ENCODE data around the gene STAC2.
A peak's percentile ranks its signal among the peaks of the same experiment; 100 is the strongest.
"Not testable (repeated sequence)": the region's sequence is repeated elsewhere in the genome, so short reads cannot be mapped to it uniquely, and the experiment has no call there.

Gene STAC2, protein sequence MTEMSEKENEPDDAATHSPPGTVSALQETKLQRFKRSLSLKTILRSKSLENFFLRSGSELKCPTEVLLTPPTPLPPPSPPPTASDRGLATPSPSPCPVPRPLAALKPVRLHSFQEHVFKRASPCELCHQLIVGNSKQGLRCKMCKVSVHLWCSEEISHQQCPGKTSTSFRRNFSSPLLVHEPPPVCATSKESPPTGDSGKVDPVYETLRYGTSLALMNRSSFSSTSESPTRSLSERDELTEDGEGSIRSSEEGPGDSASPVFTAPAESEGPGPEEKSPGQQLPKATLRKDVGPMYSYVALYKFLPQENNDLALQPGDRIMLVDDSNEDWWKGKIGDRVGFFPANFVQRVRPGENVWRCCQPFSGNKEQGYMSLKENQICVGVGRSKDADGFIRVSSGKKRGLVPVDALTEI

DNA sequence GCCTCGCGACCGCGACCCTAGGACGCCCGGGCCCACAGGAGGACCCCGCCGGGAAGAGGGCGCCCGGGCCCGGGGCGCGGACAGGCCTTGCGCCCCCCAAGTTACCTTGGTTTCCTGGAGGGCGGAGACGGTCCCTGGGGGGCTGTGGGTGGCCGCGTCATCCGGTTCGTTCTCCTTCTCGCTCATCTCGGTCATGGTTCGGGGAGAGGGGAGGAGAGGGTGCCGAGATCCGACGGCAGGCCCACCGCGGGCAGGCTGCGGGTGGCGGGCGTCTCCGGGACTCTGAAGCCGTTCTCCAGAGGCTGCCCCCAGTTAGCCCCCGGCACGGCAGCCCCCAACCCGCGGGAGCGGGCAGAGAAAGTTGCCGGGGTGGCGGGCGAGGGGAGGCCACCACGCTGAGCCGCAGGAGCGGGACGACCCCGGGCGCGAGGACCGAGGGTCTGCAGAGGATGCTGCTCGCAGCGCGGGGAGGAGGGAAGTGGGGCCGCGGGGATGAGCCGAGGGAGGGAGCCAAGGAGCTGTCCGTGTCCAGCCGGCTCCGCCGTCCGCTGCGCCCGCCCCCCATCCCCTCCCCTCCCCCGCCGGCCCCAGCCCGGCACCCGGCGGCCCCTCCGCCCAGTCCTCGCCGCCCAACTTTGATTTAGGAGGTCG is at the start of gene STAC2:
STAC2 (minus strand) TSS at position 638 of the 651 bp plus-strand sequence; CDS start at position 195, 443 bp downstream.
- no peak for DNase-seq

DNA sequence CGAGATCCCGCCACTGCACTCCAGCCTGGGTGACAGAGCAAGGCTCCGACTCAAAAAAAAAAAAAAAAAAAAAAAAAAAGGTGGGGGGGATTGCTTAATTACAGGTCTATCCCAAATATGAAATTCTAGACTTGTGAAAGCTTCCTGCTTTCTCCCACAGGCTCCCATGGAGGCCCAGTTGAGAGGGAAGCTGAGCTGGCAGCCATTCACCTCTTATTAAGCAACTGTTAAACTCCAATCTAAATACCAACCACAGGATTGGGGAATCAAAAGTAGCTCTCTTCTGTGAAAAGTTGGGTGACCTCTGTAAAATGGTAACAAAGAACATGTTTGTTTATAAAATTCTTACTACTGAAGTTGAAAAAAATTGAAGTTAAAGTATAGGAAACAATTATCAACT is 45.8 kb upstream of the STAC2 start:
- DNase-seq = no peak

DNA sequence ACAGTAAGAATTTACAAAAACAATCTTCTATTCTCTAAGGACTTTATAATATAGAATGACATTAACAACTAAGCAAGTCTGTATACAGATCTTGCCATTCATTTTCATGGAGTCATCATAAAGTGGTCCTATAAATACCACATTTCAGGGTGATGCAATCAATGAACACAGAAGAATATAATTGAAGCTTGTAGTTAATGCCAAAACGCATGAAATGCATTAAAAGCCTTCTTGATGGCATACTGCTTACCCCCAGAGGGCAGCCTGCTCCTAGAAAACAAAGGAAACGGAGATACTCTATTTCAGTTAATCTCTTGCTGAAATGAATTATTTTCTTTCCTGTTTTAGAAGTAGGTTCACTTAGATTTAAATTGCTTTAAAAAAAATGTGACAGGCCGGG is 45.2 kb upstream of the STAC2 start:
- DNase-seq = no peak

DNA sequence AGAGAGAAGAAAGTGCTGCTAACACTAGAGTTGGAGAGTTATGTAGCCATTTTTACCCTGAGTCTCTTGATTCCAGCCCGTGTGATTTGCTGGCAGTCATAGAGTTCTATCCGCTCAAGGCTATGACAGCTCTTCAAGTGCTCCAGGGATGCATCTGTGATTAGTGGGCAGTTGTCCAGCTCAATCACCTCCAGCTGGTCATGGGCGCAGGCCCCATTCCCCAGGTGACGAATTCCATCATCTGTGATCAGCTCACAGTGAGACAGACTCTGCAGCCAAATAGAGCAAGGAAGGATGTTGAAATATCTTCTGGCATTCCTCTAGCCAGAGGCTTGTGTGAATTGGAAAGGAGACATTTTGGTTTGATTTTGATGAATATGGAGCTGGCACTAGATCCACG is 38.4 kb upstream of the STAC2 start:
- no peak for DNase-seq

DNA sequence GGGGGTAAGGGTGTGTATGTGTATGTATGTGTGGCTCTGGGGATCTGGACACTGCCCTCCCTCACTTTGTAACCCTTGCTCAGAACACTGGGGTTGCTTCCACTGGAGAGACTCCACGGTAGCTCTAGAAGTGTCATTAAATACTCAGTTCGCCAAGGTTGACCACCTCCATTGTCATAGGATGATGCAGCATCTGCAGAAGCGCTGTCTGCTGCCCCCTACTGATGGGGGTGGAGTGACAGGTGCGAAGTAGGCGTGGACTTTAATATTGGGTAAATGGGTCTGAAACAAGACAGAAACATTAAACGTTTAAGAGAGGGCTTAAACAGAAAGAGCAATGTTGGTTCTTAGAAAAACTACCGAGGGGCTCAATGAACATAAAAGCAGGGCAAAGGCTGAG is 35.5 kb upstream of the STAC2 start:
- DNase-seq = no peak

DNA sequence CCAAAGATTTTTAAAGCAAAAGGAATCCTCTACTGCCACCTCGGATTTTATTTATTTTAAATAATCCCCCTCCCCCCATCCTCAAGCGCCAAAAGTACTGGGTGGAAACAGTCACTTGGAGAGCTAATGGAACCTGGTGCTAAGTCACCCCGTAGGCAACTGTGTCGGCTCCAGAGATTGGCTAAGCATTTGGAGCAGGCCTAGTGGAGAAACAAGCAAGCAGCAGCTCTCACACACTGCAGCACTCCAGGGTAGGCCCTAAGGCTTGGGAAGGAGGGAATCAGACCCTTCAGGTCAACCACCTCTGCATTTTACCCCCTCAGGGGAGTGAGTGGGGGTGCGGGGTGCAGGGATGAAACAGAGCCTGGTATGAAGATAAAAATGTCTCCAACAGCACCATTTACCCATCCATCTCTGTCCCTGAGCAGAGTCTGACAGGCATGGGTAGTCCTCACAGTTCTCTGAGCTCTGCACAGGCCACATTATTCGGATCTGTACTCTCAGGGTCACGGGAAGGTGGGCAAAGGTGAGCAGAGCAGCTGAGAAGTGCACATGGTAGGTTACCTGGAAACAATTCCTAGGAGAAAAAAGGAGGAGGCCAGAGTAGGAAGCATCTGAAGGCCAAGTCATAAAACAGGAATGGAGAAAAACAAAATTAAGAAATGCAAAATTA is 27.2 kb upstream of the STAC2 start:
- no peak for DNase-seq

DNA sequence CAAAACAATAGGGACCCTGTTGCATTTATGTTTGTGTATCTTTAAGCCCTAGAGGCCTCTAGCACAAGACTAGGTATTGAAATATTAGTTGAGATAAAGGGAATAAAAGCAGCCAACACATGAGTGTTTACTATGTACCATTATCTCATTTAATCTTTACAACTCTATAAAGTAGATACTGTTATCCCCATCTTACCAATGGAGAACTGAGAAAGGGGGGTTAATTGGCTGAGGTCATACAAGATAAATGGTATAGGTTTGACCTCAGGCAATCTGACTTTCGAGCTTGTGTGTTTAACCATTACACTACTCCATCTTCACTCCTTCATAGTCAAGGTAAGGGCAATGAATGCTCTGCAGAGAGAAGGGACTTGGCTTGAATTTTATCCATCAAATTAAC is 26.3 kb upstream of the STAC2 start:
- DNase-seq = no peak

DNA sequence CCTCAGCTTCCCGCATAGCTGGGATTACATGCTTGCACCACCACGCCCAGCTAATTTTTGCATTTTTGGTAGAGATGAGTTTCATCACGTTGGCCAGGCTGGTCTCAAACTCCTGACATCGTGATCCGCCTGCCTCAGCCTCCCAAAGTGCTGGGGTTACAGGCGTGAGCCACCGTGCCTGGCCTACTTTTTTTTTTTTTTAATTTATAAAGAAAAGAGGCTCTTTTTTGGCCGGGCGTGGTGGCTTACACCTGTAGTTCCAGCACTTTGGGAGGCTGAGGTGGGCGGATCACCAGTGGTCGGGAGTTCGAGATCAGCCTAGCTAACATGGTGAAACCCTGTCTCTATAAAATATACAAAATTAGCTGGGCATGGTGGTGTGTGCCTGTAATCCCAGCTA is 24.3 kb upstream of the STAC2 start:
- DNase-seq = not testable (repeated sequence)

DNA sequence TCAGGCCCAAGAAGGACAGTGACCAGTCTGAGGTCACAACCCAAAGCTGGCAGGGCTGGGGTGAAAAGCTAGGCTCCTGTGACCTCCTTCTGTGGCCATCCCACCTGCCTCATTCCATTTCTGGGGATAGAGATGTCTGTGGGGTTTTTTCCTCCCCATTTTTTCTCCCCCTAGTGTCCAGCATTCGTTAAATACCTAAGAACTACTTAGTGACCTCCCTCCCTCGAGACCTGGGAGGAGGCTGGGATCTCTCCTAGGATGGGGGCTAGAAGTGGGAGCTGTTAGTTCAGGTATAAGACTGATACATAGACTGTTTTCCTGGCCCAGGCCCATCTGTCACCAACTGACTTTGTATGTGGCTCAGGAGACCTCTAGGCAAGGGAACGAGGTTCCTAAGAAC is 20.5 kb upstream of the STAC2 start:
- DNase-seq = no peak

DNA sequence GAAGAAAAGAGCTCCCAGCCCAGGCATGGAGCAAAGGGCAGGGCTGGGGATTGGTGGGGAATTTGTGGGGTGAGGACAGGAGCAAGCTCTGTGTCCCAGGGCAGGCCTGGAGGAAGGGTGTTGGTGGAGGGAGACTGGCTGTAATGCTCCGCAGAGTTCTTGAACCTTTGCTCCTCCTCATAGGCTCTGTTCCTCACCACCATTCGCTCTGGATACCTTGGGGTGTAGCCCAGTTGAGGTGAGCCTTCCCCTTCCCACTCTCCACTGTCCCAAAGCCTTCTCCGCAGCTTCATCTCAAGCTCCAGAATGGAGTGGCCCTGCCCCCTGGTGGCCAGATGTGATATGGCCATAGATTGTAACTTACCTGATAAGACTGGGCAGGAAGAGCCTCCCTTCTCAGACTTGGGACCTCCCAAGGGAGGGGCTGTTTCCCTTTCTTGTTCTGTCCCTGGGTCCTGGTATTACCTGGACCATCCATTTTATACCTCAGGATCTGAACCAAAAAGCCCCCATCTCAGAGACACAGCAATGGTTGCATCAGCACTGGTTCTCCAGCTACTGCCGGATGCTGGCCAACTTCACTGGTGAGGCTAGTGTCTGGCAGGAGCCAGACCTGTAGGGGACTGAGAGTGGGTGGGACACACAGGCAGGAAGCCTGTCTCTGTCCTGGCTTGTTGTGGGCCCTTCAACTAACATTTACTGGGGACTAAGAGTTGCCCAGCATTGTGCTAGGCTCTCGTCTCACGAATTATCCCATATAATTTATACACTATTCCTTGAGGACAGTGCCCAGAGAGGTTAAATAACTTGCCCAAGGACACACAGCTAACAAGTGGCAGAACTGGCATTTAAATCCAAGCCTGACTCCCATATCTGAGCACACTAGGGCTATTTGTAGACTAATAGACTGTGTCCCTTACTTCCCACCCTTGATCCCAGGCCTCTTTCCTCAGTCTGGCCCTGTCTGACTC is 19.1 kb upstream of the STAC2 start:
- DNase-seq = peak; percentile 72

DNA sequence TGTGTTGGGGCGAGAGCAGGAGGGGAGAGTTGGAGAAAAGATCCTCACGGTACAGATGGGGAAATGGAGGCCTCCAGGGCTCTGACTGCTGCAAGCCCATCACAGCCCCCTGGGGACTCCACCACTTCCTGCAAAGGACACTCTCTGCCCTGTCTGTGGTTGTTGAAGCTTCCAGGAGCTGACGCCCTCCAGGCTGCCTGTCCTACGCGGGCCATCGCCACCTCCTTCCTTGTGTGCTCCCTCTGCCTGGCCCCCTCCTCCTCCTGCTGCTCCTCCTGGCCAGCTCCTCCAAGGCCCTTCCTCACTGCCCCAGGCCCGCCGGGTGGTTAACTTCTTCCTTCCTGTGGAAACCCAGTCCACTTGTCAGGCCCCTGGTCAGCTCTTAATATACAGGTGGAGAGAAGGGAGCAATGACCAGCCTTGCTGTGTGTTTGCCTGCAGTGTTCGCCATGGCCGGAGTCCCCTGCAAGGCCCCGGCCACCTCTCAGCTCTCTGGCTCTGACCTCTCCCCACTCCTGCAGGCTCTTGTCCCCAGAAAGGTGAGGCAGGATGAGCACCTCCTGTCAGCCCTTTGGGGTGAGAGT is 18.4 kb upstream of the STAC2 start:
- DNase-seq = no peak

DNA sequence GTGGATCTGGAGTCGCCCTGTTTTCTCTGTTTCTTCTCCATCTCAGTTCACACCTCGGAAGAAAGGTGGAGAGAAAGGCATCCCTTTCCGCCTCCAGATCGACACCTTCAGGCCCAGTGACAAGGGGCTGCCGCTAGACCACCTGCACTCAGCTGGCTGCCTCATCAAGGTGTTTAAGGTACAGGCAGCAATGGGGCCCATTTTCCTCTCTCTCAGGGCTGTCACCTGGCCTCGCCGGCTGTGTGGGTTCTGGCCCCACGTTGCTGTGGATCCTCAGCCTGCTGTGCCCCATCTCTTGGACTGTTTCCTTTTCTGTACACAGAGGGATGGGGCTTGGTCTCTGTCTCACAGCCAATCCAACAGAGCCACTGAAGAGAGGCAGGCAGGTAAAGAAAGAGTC is 17.4 kb upstream of the STAC2 start:
- DNase-seq = no peak

DNA sequence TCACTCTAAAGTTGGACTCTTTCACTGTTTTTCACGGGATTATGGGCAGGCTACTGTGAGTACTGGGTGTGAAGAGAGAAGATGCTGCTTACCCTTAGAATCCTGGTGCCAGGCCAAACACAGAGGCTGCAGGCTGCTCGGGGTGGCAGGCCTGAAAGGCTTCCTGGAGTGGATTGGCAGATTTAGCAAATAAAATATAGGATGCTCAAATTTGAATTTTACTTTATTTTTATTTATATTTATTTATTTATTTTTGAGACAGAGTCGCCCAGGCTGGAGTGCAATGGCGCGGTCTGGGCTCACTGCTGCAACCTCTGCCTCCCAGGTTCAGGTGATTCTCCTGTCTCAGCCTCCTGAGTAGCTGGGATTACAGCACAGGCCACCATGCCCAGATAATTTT is 14.9 kb upstream of the STAC2 start:
- no peak for DNase-seq

DNA sequence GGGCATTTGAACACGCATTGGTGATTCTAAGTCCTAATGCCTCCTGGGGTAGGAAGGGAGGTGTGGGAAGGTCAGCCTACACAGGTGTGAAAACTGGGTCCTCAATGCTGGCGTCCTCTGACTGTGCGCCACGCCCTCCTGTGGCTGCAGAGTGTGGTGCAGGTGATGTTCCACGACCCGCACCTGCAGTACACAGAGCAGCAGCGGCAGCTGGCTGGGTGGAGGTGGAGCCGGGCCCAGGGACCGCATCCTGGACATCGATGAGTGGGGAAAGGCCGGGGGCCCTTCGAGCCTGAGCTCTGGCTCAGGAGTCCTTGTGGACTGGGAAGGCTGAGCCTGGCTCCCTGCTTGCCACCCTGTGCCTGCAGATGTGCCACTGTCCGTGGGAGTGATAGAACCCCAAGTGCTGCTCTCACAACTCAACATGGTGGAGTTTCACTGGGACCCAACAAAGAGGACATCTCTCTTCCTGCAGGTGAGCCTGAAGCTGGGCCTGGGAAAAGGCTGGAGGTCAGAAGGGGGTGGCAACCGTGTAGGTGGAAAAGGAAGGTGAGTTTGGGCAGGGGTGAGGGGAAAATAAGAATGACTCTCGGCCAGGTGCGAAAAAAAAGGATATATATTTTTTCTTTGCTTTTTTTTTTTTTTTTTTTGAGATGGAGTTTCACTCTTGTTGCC is 14.0 kb upstream of the STAC2 start:
- DNase-seq = peak; percentile 63

DNA sequence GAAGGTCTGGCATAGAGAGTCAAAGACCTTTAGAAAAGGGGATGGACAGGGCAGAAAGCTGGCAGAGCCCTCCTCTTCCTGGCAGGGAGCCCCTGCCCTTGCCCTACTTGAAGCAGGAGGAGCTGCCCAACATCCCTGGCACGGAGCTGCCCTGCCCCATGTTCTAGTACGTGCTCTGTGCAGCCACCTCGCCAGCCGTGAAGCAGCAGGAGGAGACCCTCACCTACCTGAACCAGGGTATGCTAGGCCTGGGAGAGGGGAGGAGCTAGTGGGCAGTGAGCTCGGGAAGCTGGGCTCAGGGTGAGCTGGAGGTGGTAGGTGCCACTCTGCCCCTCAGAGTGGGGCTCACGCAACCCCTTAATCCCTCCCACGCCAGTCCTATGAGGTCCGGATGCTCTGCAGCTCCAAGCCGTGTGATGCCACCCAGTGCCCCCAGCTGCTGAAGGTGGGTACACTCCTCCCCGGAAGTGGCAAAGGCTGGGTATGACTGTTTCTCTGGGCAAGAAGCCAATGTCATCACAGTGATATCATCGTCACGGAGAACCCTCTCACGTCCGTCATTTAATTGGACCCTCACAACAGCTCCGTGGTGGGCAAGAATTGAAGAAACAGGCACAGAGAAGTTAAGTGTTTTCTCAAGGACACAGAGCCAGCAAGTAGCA is 12.7 kb upstream of the STAC2 start:
- DNase-seq = peak; percentile 78

DNA sequence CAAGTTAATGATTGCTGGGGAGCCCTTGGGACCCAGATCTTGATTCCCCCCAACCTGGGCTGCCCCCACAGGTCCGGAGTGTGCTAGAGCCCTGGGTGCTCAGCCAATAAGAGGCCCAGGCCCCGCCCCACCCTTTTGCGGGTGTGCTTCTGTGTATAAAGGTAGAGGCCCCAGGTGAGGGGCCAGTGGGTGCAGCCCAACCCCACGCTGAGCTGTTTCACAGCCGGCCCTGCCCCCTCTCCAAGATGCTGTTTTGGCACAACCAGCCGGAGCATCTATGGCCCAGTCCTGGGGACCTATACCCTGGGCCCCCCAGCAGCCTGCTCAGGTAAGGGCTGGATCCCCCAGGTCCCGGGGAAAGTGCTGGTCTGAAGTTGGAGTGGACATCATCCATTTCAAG is 11.8 kb upstream of the STAC2 start:
- no peak for DNase-seq

DNA sequence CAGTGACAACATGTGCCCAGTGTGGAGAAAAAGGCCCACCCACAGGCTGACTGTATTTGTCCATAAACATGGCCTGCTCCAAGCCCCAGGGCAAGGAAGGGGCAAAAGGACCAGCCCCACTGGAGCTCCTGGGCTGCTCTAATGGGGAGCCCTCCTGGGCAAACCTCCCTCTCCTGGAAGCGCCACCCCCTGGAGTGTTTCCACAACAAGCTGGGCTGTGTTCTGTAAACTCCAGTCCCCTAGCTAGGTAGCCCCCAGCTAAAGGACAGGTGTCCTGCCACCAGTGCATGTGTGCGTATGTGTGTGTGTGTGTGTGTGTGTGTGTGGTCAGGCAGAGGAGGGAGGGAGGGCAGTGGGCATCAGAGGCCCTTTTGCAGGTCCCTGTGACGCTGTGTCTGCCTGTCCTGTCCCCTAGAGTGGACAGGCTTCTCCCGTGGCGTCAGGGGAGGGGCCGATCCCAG is 11.3 kb upstream of the STAC2 start:
- DNase-seq = no peak

DNA sequence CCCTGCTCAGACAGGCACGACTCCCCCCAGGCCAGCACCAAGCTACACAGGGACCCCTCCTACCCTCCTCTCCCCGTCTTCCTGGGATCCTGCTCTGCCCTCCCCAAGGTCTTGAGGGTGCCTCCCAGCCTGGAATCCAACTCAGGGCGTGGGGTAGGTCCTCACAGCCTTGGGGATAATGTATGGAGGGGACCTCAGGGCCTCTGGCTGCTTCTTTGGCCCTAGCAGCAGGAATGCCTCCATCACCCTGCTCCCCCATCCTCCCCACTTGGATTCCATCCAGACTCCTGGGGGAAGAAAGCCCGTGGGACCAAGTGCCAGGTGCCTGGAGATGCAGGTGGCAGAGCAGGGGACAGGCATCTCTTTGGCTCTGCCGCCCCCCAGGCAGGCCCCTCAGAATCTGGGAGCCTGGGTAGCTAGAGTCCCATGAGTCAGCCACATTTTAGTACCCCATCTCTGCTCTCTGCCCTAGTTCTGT is 10.7 kb upstream of the STAC2 start:
- no peak for DNase-seq

DNA sequence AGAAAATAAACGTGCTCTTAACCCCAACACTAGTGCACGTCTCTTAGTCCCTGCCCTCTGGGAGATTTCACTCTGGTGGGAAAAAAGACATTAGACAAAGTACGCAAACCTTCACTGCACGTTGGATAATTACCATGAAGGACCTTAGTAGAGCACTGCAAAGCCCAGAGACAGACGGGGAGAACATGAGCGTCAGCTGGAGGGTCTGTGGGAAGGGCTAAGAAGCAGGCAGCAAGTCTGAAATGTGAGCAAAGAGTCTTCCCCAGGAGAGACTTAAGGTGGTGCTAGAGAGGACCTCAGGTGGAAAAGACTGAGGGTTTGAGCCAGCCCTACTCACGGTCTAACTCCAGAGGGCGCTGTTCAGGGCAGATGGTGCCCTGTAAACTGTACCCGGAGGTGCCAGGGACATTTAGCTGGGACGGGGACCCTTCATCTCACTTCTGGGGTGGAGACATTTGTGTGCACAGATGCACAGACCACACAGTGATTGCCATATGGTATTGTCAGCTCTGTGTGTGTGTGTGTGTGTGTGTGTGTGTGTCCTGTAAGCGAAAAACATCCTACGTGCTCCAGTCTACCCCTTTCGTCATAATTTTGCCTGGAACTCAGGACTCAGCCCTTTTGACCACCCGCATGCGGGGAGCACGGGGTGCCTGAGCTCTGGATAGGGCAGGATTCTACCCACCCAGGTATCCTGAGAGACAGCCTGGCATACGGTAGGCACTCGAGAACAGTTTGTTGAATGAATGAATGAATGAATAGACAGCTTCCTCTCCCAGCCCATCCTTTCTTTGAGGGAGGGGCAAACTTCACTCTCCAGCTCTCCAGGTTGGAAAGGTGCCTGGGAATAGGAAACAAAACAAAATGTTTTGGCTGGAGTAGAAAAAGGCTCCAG is 10.1 kb upstream of the STAC2 start:
- peak; percentile 21 for DNase-seq

Measured in activated effector memory CD4-positive, alpha-beta T cell treated with Interleukin-2 at 50 U/mL for 16 hours (primary cell).